Astrocyte (in vitro differentiated cells and primary cell): Measurements from ENCODE around the gene TMEM154. TPM values are rescaled to one million over a fixed set of nuclear protein-coding genes. Genes with fewer than 3 reads are reported as not detected.

ENCODE experiments used
- DNase-seq: peaks from one replicate; pipeline ENCODE4 v3.0.0-alpha.2; 2010; ENCODE audit warnings: low read depth
- FAIRE-seq: peaks from 2 replicates; lab custom pipeline; 2011; peaks lifted over from hg19 to GRCh38; lab: Jason Lieb, UNC
- H2AFZ ChIP-seq: 2 replicates; pipeline ENCODE4 v1.6.0; 2012; ENCODE audit warnings: low read depth, low read length, inconsistent platforms
- H3K27ac ChIP-seq: 2 replicates; pipeline ENCODE4 v1.5.1; 2011; ENCODE audit warnings: low read depth, low read length, inconsistent platforms
- H3K27me3 ChIP-seq: 2 replicates; pipeline ENCODE4 v1.6.0; 2011; ENCODE audit warnings: low read length, inconsistent platforms; ENCODE audit not compliant: insufficient read depth
- H3K36me3 ChIP-seq: 2 replicates; pipeline ENCODE4 v1.5.1; 2011; ENCODE audit warnings: low read length, inconsistent platforms; ENCODE audit not compliant: insufficient read depth
- H3K4me1 ChIP-seq: 2 replicates; pipeline ENCODE4 v1.5.1; 2011; ENCODE audit warnings: low read length, inconsistent platforms; ENCODE audit not compliant: insufficient read depth
- H3K4me2 ChIP-seq: 2 replicates; pipeline ENCODE4 v1.6.0; 2012; ENCODE audit warnings: low read length, inconsistent platforms
- H3K4me3 ChIP-seq: 2 replicates; pipeline ENCODE4 v1.5.1; 2011; ENCODE audit warnings: low read depth, mild to moderate bottlenecking, low read length, inconsistent platforms; ENCODE audit not compliant: insufficient read depth
- H3K79me2 ChIP-seq: 2 replicates; pipeline ENCODE4 v1.6.0; 2012; ENCODE audit warnings: mild to moderate bottlenecking, low read length, inconsistent platforms; ENCODE audit not compliant: insufficient read depth
- H3K9ac ChIP-seq: 2 replicates; pipeline ENCODE4 v1.6.0; 2012; ENCODE audit warnings: mild to moderate bottlenecking, low read length, inconsistent platforms
- H3K9me3 ChIP-seq: 2 replicates; pipeline ENCODE4 v1.5.1; 2012; ENCODE audit warnings: low read depth, mild to moderate bottlenecking, low read length, inconsistent platforms; ENCODE audit not compliant: insufficient read depth
- H4K20me1 ChIP-seq: 2 replicates; pipeline ENCODE4 v1.6.0; 2012; ENCODE audit warnings: low read length, inconsistent platforms; ENCODE audit not compliant: insufficient read depth
- H3K27ac Mint-ChIP-seq: one replicate; pipeline ENCODE4 v1.8.0; 2021; ENCODE audit warnings: mild to moderate bottlenecking, mixed read lengths; ENCODE audit not compliant: unreplicated experiment
- H3K27me3 Mint-ChIP-seq: one replicate; pipeline ENCODE4 v1.8.0; 2021; ENCODE audit warnings: low read depth, mixed read lengths; ENCODE audit not compliant: unreplicated experiment
- H3K36me3 Mint-ChIP-seq: one replicate; pipeline ENCODE4 v1.8.0; 2021; ENCODE audit warnings: low read depth, mixed read lengths; ENCODE audit not compliant: unreplicated experiment
- H3K4me1 Mint-ChIP-seq: one replicate; pipeline ENCODE4 v1.8.0; 2021; ENCODE audit warnings: low read depth, mixed read lengths; ENCODE audit not compliant: unreplicated experiment
- H3K4me3 Mint-ChIP-seq: one replicate; pipeline ENCODE4 v1.8.0; 2021; ENCODE audit warnings: mild to moderate bottlenecking, moderate library complexity, mixed read lengths; ENCODE audit not compliant: unreplicated experiment
- H3K9me3 Mint-ChIP-seq: one replicate; pipeline ENCODE4 v1.8.0; 2021; ENCODE audit warnings: mild to moderate bottlenecking, mixed read lengths; ENCODE audit not compliant: unreplicated experiment
- EZH2 ChIP-seq: IDR thresholded peaks from 2 replicates; pipeline ENCODE4 v1.6.1; 2012; ENCODE audit warnings: mild to moderate bottlenecking, low read length, inconsistent platforms; ENCODE audit not compliant: insufficient read depth
- total RNA-seq: library from RNA; stranded (reverse); gene quantifications from 2 replicates; pipeline ENCODE4 v1.2.1, GENCODE V29; 2021
- TF ChIP-seq, protein P1 (sequence below): IDR thresholded peaks from 2 replicates; pipeline ENCODE4 v1.5.1; 2011; ENCODE audit warnings: low read depth, mild to moderate bottlenecking, inconsistent platforms, low read length, moderate library complexity; ENCODE audit not compliant: insufficient read depth

Gene TMEM154
- total RNA-seq, 1 donor from 2014 or later = 13.2 TPM

- Mint-ChIP-seq H3K27me3 (peaks cover 9% of the 10 kb centered on the region), H3K9me3 (peaks cover 3% of the 10 kb centered on the region), H3K27ac (no peak overlapping the region), H3K4me1 (no peaks in the 10 kb centered on the region), H3K4me3 (no peak overlapping the region), H3K36me3 (no peaks in the 10 kb centered on the region)
- no peak overlapping the region for H3K4me2 ChIP-seq
- no peaks in the 10 kb centered on the region for H3K79me2 ChIP-seq
- no peaks in the 10 kb centered on the region for H3K36me3 ChIP-seq
- H3K4me1 ChIP-seq = no peaks in the 10 kb centered on the region
- no peak overlapping the region for H3K9ac ChIP-seq
- no peak for FAIRE-seq
- H3K27ac ChIP-seq = no peak overlapping the region
- no peak overlapping the region for H3K4me3 ChIP-seq
- H3K9me3 ChIP-seq = no peaks in the 10 kb centered on the region
- H3K27me3 ChIP-seq = peaks cover 2% of the 10 kb centered on the region
- TF ChIP-seq, protein P1, sequence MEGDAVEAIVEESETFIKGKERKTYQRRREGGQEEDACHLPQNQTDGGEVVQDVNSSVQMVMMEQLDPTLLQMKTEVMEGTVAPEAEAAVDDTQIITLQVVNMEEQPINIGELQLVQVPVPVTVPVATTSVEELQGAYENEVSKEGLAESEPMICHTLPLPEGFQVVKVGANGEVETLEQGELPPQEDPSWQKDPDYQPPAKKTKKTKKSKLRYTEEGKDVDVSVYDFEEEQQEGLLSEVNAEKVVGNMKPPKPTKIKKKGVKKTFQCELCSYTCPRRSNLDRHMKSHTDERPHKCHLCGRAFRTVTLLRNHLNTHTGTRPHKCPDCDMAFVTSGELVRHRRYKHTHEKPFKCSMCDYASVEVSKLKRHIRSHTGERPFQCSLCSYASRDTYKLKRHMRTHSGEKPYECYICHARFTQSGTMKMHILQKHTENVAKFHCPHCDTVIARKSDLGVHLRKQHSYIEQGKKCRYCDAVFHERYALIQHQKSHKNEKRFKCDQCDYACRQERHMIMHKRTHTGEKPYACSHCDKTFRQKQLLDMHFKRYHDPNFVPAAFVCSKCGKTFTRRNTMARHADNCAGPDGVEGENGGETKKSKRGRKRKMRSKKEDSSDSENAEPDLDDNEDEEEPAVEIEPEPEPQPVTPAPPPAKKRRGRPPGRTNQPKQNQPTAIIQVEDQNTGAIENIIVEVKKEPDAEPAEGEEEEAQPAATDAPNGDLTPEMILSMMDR = no peak
- TF ChIP-seq EZH2 = no peak
- no peaks in the 10 kb centered on the region for H4K20me1 ChIP-seq
- no peak for DNase-seq
- H2AFZ ChIP-seq = no peak overlapping the region
Observed at GRCh38 chr4:152599095-152599494, 80.7 kb downstream of the TMEM154 start.

DNA sequence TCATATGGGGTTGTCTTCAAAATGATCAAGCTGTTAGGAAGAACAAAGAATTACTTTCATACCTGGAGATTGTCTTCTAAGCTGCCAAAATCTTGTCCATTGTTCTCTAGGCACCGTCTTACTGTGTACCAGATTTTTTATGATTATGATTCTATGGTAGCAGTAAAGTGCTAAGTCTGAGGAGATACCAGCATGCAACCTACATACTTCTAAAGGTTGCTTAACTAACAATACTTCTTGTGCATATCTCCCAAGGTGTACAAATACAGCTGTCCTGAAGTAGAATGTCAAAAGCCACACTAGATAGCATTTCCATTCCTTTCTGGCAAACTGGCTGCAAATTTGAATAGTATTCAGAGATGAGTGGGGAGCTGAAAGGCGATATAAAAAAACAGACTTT, 81.3 kb downstream of the TMEM154 start:
- peaks cover 2% of the 10 kb centered on the region for H3K27me3 ChIP-seq
- no peak overlapping the region for H3K4me2 ChIP-seq
- Mint-ChIP-seq H3K9me3 (peaks cover 3% of the 10 kb centered on the region), H3K27ac (no peak overlapping the region), H3K4me3 (no peak overlapping the region), H3K36me3 (no peaks in the 10 kb centered on the region), H3K4me1 (no peaks in the 10 kb centered on the region), H3K27me3 (peaks cover 9% of the 10 kb centered on the region)
- DNase-seq (no peak), FAIRE-seq (no peak)
- H3K27ac ChIP-seq = no peak overlapping the region
- H3K9me3 ChIP-seq = no peaks in the 10 kb centered on the region
- no peaks in the 10 kb centered on the region for H3K36me3 ChIP-seq
- H2AFZ ChIP-seq = no peak overlapping the region
- no peak for TF ChIP-seq EZH2
- TF ChIP-seq, protein P1 = no peak
- H3K4me1 ChIP-seq = no peaks in the 10 kb centered on the region
- H3K79me2 ChIP-seq = no peaks in the 10 kb centered on the region
- H3K4me3 ChIP-seq = no peak overlapping the region
- H4K20me1 ChIP-seq = no peaks in the 10 kb centered on the region
- no peak overlapping the region for H3K9ac ChIP-seq

GRCh38 chr4:152594978-152595925, 84.5 kb downstream of the TMEM154 start:
- Mint-ChIP-seq H3K4me1 (peaks cover 15% of the 10 kb centered on the region), H3K36me3 (no peaks in the 10 kb centered on the region), H3K27ac (no peak overlapping the region), H3K4me3 (no peak overlapping the region), H3K27me3 (no peaks in the 10 kb centered on the region), H3K9me3 (no peaks in the 10 kb centered on the region)
- no peak overlapping the region for H3K4me3 ChIP-seq
- no peak overlapping the region for H3K4me2 ChIP-seq
- no peak overlapping the region for H3K27ac ChIP-seq
- no peaks in the 10 kb centered on the region for H3K27me3 ChIP-seq
- H3K4me1 ChIP-seq = peaks cover 10% of the 10 kb centered on the region
- H3K79me2 ChIP-seq = no peaks in the 10 kb centered on the region
- H3K9ac ChIP-seq = no peak overlapping the region
- FAIRE-seq = no peak
- TF ChIP-seq, protein P1 = no peak
- no peak for TF ChIP-seq EZH2
- H3K9me3 ChIP-seq = no peaks in the 10 kb centered on the region
- H2AFZ ChIP-seq = no peak overlapping the region
- H3K36me3 ChIP-seq = no peaks in the 10 kb centered on the region
- no peak for DNase-seq
- H4K20me1 ChIP-seq = no peaks in the 10 kb centered on the region
